KBM-7 (cell line): ENCODE measurements around the gene ZNF398.

Experiments
- DNase-seq: peaks from one replicate; pipeline ENCODE4 v3.0.0-alpha.2; 2015
- in situ Hi-C: fragments of 300-500 bp; cut with MboI; formaldehyde crosslinking; loops from 2 replicates; pipeline ENCODE4 v1.14.3; 2020; ENCODE audit warnings: low sequenced_read_pairs, low pct_unique_long_range_greater_than_20kb, mixed read lengths

The ZNF398 gene

GRCh38 chr7:149145031-149145845 is 2.0 kb upstream of the ZNF398 start:
- DNase-seq, result no peak
- in situ Hi-C loops, result no loop called here

- peak; percentile 60 for DNase-seq
- in situ Hi-C loops, result no loop called here
These were observed 750 bp downstream of the ZNF398 start for GRCh38 chr7:149147752-149148653.

GRCh38 chr7:149150981-149151380 is 3.7 kb downstream of the ZNF398 start:
- in situ Hi-C loops, result no loop called here

GRCh38 chr7:149153346-149153745 is 6.1 kb downstream of the ZNF398 start:
- no peak for DNase-seq
- in situ Hi-C loops, result no loop called here

More at GRCh38 chr7:149150981-149151380, 3.7 kb downstream of the ZNF398 start:
- DNase-seq, result no peak

GRCh38 chr7:149154056-149154455 is 6.8 kb downstream of the ZNF398 start:
- no peak for DNase-seq
- in situ Hi-C loops, result no loop called here

GRCh38 chr7:149156898-149157297 is 9.6 kb downstream of the ZNF398 start:
- in situ Hi-C loops, result no loop called here
- DNase-seq, result no peak

GRCh38 chr7:149161241-149161848 is 14.1 kb downstream of the ZNF398 start:
- in situ Hi-C loops, result no loop called here
- DNase-seq, result no peak

- no peak for DNase-seq
- in situ Hi-C loops, result no loop called here
These were observed 18.9 kb downstream of the ZNF398 start for GRCh38 chr7:149166142-149166541.

GRCh38 chr7:149166630-149167352 is 19.5 kb downstream of the ZNF398 start:
- in situ Hi-C loops, result no loop called here
- DNase-seq, result no peak

GRCh38 chr7:149171892-149172533 is 24.8 kb downstream of the ZNF398 start:
- in situ Hi-C loops, result no loop called here
- DNase-seq, result no peak

- no peak for DNase-seq
- in situ Hi-C loops, result no loop called here
These were observed 25.3 kb downstream of the ZNF398 start for GRCh38 chr7:149172534-149172920.

GRCh38 chr7:149175150-149175549 is 27.9 kb downstream of the ZNF398 start:
- no peak for DNase-seq
- in situ Hi-C loops, result no loop called here

- no peak for DNase-seq
- in situ Hi-C loops, result no loop called here
These were observed 32.0 kb downstream of the ZNF398 start for GRCh38 chr7:149179241-149179640.

GRCh38 chr7:149180722-149181449 is 33.6 kb downstream of the ZNF398 start:
- no peak for DNase-seq
- in situ Hi-C loops, result no loop called here

- DNase-seq, result no peak
- in situ Hi-C loops, result no loop called here
These were observed 34.2 kb downstream of the ZNF398 start for GRCh38 chr7:149181450-149181790.

- DNase-seq, result no peak
- in situ Hi-C loops, result no loop called here
These were observed 37.0 kb downstream of the ZNF398 start for GRCh38 chr7:149184274-149184673.

GRCh38 chr7:149188213-149188612 is 41.0 kb downstream of the ZNF398 start:
- in situ Hi-C loops, result no loop called here
- no peak for DNase-seq

- in situ Hi-C loops, result no loop called here
- no peak for DNase-seq
These were observed 41.5 kb downstream of the ZNF398 start for GRCh38 chr7:149188637-149189259.
